HUES64 (cell line): ENCODE results near the gene RPS4Y2. TPM values are rescaled to one million over a fixed set of nuclear protein-coding genes. Genes with fewer than 3 reads are reported as not detected.

ENCODE experiments used
- H3K27ac ChIP-seq: 2 replicates; pipeline ENCODE4 v1.7.0; 2013; ENCODE audit warnings: low read depth, low read length, inconsistent platforms
- H3K27me3 ChIP-seq: 2 replicates; pipeline ENCODE4 v1.6.1; 2013; ENCODE audit warnings: mild to moderate bottlenecking, low read length; ENCODE audit not compliant: insufficient read depth
- H3K36me3 ChIP-seq: 2 replicates; pipeline ENCODE4 v1.6.1; 2013; ENCODE audit warnings: mild to moderate bottlenecking, low read length; ENCODE audit not compliant: insufficient read depth
- H3K4me1 ChIP-seq: 2 replicates; pipeline ENCODE4 v1.6.1; 2013; ENCODE audit warnings: mild to moderate bottlenecking, low read length, moderate library complexity; ENCODE audit not compliant: insufficient read depth
- H3K4me3 ChIP-seq: 2 replicates; pipeline ENCODE4 v1.5.1; 2013; ENCODE audit warnings: mild to moderate bottlenecking, low read length, moderate library complexity
- H3K9ac ChIP-seq: 2 replicates; pipeline ENCODE4 v1.6.1; 2013; ENCODE audit warnings: mild to moderate bottlenecking, low read depth, low read length
- H3K9me3 ChIP-seq: 2 replicates; pipeline ENCODE4 v1.6.1; 2013; ENCODE audit warnings: low read depth, low read length; ENCODE audit not compliant: insufficient read depth
- WGBS: fragments of 150-250, 120-280 bp; methylation state at CpG from one replicate; pipeline ENCODE4 v1.1.7; 2013; ENCODE audit warnings: missing lambda C conversion rate; 5-methylcytosine and 5-hydroxymethylcytosine counted together
- polyA plus RNA-seq, 2 experiments: library from polyadenylated mRNA; stranded (reverse); fragments of 50-300 nt; gene quantifications; one replicate each; pipeline ENCODE4 v1.2.3, GENCODE V29; 2013

Gene RPS4Y2
- not detected for polyA plus RNA-seq (2013, experiment 1 of 2)
- not detected for polyA plus RNA-seq (2013, experiment 2 of 2)

DNA sequence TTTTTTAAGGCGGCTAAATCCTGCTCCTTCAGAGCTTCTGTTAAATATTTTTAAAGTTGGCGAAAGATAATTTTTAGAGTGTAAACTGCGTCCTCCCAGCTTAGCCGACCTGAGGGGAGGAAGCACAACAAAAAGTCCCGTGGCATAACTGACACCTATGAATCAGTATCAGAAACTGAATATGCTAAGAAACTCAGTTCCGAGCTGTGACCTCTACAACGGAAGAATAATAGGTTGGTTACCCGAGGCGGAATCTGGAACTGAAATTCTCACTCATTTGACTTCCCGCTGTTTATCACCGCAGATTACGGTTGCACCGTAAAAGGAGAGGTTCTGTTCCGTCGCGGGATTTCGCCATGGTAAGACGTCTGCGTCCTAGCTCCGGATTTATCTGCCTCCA is at the start of gene RPS4Y2:
RPS4Y2 (plus strand) TSS at position 301 of the 400 bp plus-strand sequence; CDS start at position 357, 56 bp downstream.
- Histone ChIP-seq H3K27me3 (no peaks in the 10 kb centered on the region), H3K9ac (no peak within 1 kb of the TSS), H3K27ac (no peak within 1 kb of the TSS)

DNA sequence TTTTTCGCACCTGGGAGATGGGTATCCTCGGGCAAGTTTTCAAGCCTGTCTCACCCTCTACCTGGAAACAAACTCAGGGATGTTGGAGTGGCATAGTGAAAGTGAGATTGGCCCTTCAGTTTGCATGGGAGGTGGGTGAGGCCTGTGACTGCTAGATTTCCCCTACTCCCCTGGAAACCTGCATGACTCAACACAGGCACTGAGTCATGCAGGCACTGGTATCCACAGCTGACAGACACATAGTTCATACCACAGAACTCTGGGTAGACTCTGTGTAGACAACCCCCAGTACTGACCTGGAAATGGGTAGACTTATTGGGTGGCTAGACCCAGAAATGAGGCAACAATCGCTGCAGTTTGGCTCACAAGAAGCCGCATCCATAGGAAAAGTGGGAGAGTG is 41.5 kb upstream of the RPS4Y2 start:
- peaks cover 27% of the 10 kb centered on the region for H3K9me3 ChIP-seq
- no peak overlapping the region for H3K4me3 ChIP-seq
- no peaks in the 10 kb centered on the region for H3K36me3 ChIP-seq
- H3K27me3 ChIP-seq: no peaks in the 10 kb centered on the region
- no peak overlapping the region for H3K27ac ChIP-seq
- H3K4me1 ChIP-seq: no peaks in the 10 kb centered on the region
- no peak overlapping the region for H3K9ac ChIP-seq
- 98% methylated on average over 4 of the region's 4 CpGs for WGBS

More for the DNA sequence above, at the start of gene RPS4Y2:
- peaks cover 42% of the 10 kb centered on the region for H3K9me3 ChIP-seq
- 92% methylated on average over 20 of the region's 20 CpGs for WGBS
- H3K4me1 ChIP-seq: no peaks in the 10 kb centered on the region
- H3K4me3 ChIP-seq: no peak within 1 kb of the TSS
- no peaks in the 10 kb centered on the region for H3K36me3 ChIP-seq

- Histone ChIP-seq H3K4me3 (no peak overlapping the region), H3K27ac (no peak overlapping the region)
- WGBS: 86% methylated on average over 8 of the region's 11 CpGs
Observed at GRCh38 chrY:20726184-20726907, 29.6 kb upstream of the RPS4Y2 start.

GRCh38 chrY:20735200-20735599 is 20.7 kb upstream of the RPS4Y2 start:
- Histone ChIP-seq H3K27ac (no peak overlapping the region), H3K4me1 (no peaks in the 10 kb centered on the region), H3K9me3 (peaks cover 39% of the 10 kb centered on the region; the same call in 1 of the 2 replicates), H3K9ac (no peak overlapping the region), H3K36me3 (no peaks in the 10 kb centered on the region), H3K27me3 (no peaks in the 10 kb centered on the region), H3K4me3 (no peak overlapping the region)
- WGBS: no CpG with 5 or more reads among the region's 1 CpG

More at GRCh38 chrY:20726184-20726907, 29.6 kb upstream of the RPS4Y2 start:
- Histone ChIP-seq H3K9me3 (peaks cover 32% of the 10 kb centered on the region; the same call in 1 of the 2 replicates), H3K27me3 (no peaks in the 10 kb centered on the region), H3K4me1 (no peaks in the 10 kb centered on the region), H3K36me3 (no peaks in the 10 kb centered on the region), H3K9ac (no peak overlapping the region)

DNA sequence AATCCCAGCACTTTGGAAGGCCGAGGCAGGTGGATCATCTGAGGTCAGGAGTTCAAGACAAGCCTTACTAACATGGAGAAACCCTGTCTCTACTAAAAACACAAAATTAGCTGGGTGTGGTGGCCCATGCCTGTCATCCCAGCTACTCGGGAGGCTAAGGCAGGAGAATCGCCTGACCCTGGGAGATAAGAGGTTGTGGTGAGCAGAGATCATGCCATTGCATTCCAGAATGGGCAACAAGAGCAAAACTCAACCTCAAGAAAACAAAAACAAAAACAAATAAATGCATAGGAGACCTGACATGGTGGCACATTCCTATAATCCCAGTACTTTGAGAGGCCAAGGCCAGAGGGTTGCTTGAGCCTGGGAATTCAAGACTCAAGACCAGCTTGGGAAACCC is 16.1 kb upstream of the RPS4Y2 start:
- WGBS: no CpG with 5 or more reads among the region's 3 CpGs
- no peaks in the 10 kb centered on the region for H3K36me3 ChIP-seq
- H3K27ac ChIP-seq: no peak overlapping the region
- peaks cover 41% of the 10 kb centered on the region for H3K9me3 ChIP-seq
- no peak overlapping the region for H3K9ac ChIP-seq
- H3K4me1 ChIP-seq: no peaks in the 10 kb centered on the region
- H3K4me3 ChIP-seq: no peak overlapping the region
- no peaks in the 10 kb centered on the region for H3K27me3 ChIP-seq

- H3K27me3 ChIP-seq: no peaks in the 10 kb centered on the region
- H3K9me3 ChIP-seq: peaks cover 47% of the 10 kb centered on the region
- H3K9ac ChIP-seq: no peak overlapping the region
- no peaks in the 10 kb centered on the region for H3K4me1 ChIP-seq
- 89% methylated on average over 4 of the region's 4 CpGs for WGBS
- H3K27ac ChIP-seq: no peak overlapping the region
- no peaks in the 10 kb centered on the region for H3K36me3 ChIP-seq
- no peak overlapping the region for H3K4me3 ChIP-seq
Observed at GRCh38 chrY:20740609-20741008, 15.3 kb upstream of the RPS4Y2 start.

GRCh38 chrY:20745060-20745459 is 10.8 kb upstream of the RPS4Y2 start:
- no peaks in the 10 kb centered on the region for H3K36me3 ChIP-seq
- H3K4me1 ChIP-seq: no peaks in the 10 kb centered on the region
- no peak overlapping the region for H3K4me3 ChIP-seq
- H3K9ac ChIP-seq: no peak overlapping the region
- H3K27me3 ChIP-seq: no peaks in the 10 kb centered on the region
- H3K27ac ChIP-seq: no peak overlapping the region
- 70% methylated on average over 2 of the region's 2 CpGs for WGBS
- H3K9me3 ChIP-seq: peaks cover 51% of the 10 kb centered on the region

DNA sequence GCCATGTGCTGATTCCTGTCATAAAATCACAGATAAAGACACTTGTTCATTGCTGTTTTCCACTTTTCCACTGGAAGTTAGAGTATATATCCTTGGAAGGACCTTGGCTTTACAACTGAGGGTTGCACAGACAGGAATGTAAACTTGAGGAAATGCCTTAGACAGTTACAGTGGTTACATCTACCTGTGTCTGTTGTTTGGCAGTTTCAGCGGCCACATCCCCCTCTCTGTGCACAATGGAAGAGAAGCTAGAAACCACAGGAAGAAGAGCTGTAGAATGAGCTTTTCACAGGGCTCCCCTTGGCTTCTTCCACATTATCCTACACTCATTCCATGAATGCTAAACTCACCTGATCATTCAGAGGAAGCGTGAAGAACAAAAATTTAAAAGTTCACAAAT is 9.0 kb upstream of the RPS4Y2 start:
- Histone ChIP-seq H3K9ac (no peak overlapping the region), H3K9me3 (peaks cover 51% of the 10 kb centered on the region), H3K27me3 (no peaks in the 10 kb centered on the region), H3K4me3 (no peak overlapping the region), H3K4me1 (no peaks in the 10 kb centered on the region), H3K27ac (no peak overlapping the region), H3K36me3 (no peaks in the 10 kb centered on the region)
- WGBS: 41% methylated on average over 2 of the region's 2 CpGs

GRCh38 chrY:20763869-20764268 is 8.0 kb downstream of the RPS4Y2 start:
- no peaks in the 10 kb centered on the region for H3K36me3 ChIP-seq
- no peaks in the 10 kb centered on the region for H3K27me3 ChIP-seq
- no peaks in the 10 kb centered on the region for H3K4me1 ChIP-seq
- WGBS: 85% methylated on average over 1 of the region's 2 CpGs
- H3K4me3 ChIP-seq: no peak overlapping the region
- peaks cover 54% of the 10 kb centered on the region for H3K9me3 ChIP-seq
- H3K9ac ChIP-seq: no peak overlapping the region
- H3K27ac ChIP-seq: no peak overlapping the region

- H3K27me3 ChIP-seq: no peaks in the 10 kb centered on the region
- no peaks in the 10 kb centered on the region for H3K36me3 ChIP-seq
- no peak overlapping the region for H3K9ac ChIP-seq
- WGBS: 50% methylated on average over 2 of the region's 2 CpGs
- H3K4me3 ChIP-seq: no peak overlapping the region
- no peaks in the 10 kb centered on the region for H3K4me1 ChIP-seq
- H3K9me3 ChIP-seq: peaks cover 43% of the 10 kb centered on the region
- H3K27ac ChIP-seq: no peak overlapping the region
Observed at GRCh38 chrY:20765117-20765516, 9.2 kb downstream of the RPS4Y2 start.

- H3K27me3 ChIP-seq: no peaks in the 10 kb centered on the region
- H3K27ac ChIP-seq: no peak overlapping the region
- no peaks in the 10 kb centered on the region for H3K4me1 ChIP-seq
- no peaks in the 10 kb centered on the region for H3K36me3 ChIP-seq
- WGBS: 88% methylated on average over 2 of the region's 3 CpGs
- H3K9ac ChIP-seq: no peak overlapping the region
- H3K4me3 ChIP-seq: no peak overlapping the region
- peaks cover 52% of the 10 kb centered on the region for H3K9me3 ChIP-seq
Observed at GRCh38 chrY:20770755-20771154, 14.8 kb downstream of the RPS4Y2 start.
